Measurements from ENCODE around the gene OBSCN. TPM values are rescaled to one million over a fixed set of nuclear protein-coding genes. Genes with fewer than 3 reads are reported as not detected.

Gene OBSCN
- total RNA-seq, 1 donor from 2014 or later: 39.4 TPM

DNA sequence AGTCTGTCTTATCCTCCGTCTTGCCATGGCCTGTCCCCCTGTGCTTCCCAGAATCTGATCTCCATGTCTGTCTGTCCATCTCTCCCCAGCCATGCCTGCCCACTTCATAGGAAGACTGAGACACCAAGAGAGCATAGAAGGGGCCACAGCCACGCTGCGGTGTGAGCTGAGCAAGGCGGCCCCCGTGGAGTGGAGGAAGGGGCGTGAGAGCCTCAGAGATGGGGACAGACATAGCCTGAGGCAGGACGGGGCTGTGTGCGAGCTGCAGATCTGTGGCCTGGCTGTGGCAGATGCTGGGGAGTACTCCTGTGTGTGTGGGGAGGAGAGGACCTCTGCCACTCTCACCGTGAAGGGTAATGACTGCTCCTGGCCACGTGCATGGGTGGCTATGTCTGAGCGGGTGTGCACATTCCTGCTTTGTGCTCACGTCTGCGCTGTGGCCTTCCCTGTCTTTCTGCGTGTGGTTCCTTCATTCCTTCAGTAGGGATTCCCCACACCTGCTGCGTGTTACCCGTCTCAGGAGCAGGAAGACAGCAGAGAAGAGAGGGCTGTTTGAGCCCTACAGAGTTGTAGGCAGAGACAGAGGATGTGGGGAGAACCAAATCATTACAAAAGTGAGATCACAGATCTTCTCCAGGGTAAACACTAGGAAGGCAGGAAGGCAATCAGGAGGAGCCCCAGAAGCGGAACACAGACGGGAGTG lies 80.8 kb downstream of the OBSCN start:
- no peaks in the 10 kb centered on the region for H3K27me3 ChIP-seq
- peaks cover 5% of the 10 kb centered on the region for H3K36me3 ChIP-seq
- intact Hi-C loops (cut with DNase I): no loop called here
- no peak for ATAC-seq
- H3K4me1 ChIP-seq: no peaks in the 10 kb centered on the region
- no peak overlapping the region for H3K4me3 ChIP-seq
- peak; percentile 40 for DNase-seq
- H3K27ac ChIP-seq: no peak overlapping the region
- TF ChIP-seq CTCF (IDR thresholded peaks at IDR 0.05): no peak
- H3K9me3 ChIP-seq: no peaks in the 10 kb centered on the region

DNA sequence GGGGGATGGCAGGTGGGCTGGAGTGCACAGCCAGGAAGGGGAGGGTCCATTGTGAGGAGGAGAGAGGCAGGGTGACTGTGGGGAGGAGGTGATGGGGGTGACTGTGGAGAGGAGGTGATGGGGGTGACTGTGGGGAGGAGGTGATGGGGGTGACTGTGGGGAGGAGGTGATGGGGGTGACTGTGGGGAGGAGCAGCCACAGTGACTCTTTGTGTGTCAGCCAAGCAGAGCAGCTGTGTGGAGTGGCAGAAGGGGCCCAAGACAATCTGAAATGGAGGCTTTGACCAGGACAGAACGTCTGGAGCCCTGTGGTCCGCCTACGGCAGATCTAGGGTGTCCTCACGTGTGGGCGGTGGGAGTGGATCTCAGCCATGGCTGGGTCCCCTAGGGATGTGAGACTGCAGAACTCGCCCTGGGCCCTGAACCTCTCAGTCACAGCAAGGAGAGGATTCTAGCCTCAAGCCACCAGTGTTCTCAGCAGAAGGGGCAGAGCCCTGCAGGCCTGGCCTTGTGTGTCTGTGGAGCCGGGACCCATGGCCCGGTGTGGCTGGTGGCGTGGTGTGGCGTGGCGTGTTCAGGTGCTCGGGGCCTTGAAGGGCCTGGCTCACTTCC lies 81.5 kb downstream of the OBSCN start:
- Histone ChIP-seq H3K9me3 (no peaks in the 10 kb centered on the region), H3K4me1 (no peaks in the 10 kb centered on the region), H3K4me3 (no peak overlapping the region), H3K36me3 (no peaks in the 10 kb centered on the region), H3K27ac (no peak overlapping the region), H3K27me3 (no peaks in the 10 kb centered on the region)
- intact Hi-C loops (cut with DNase I): no loop called here
- no peak for ATAC-seq
- DNase-seq: peak; percentile 51
- no peak for TF ChIP-seq CTCF (IDR thresholded peaks at IDR 0.05)

GRCh38 chr1:228289996-228290881 lies 82.4 kb downstream of the OBSCN start:
- H3K36me3 ChIP-seq: no peaks in the 10 kb centered on the region
- DNase-seq (peak; percentile 57), ATAC-seq (no peak)
- H3K4me1 ChIP-seq: no peaks in the 10 kb centered on the region
- no peaks in the 10 kb centered on the region for H3K27me3 ChIP-seq
- TF ChIP-seq CTCF (IDR thresholded peaks at IDR 0.05): no peak
- intact Hi-C loops (cut with DNase I): no loop called here
- no peak overlapping the region for H3K27ac ChIP-seq
- no peak overlapping the region for H3K4me3 ChIP-seq
- H3K9me3 ChIP-seq: no peaks in the 10 kb centered on the region

GRCh38 chr1:228291906-228292608 lies 84.2 kb downstream of the OBSCN start:
- peak; percentile 49 for DNase-seq
- ATAC-seq: no peak
- H3K4me1 ChIP-seq: no peaks in the 10 kb centered on the region
- no peaks in the 10 kb centered on the region for H3K9me3 ChIP-seq
- no peak for TF ChIP-seq CTCF (IDR thresholded peaks at IDR 0.05)
- H3K27me3 ChIP-seq: no peaks in the 10 kb centered on the region
- no peak overlapping the region for H3K4me3 ChIP-seq
- no peak overlapping the region for H3K27ac ChIP-seq
- no peaks in the 10 kb centered on the region for H3K36me3 ChIP-seq
- intact Hi-C loops (cut with DNase I): no loop called here

- Histone ChIP-seq H3K27me3 (no peaks in the 10 kb centered on the region), H3K9me3 (no peaks in the 10 kb centered on the region), H3K4me3 (no peak overlapping the region), H3K27ac (no peak overlapping the region), H3K36me3 (no peaks in the 10 kb centered on the region), H3K4me1 (no peaks in the 10 kb centered on the region)
- DNase-seq (peak; percentile 44), ATAC-seq (no peak)
- no peak for TF ChIP-seq CTCF (IDR thresholded peaks at IDR 0.05)
- intact Hi-C loops (cut with DNase I): no loop called here
Measured at GRCh38 chr1:228292609-228292911, 84.7 kb downstream of the OBSCN start.
